ENCODE results near the gene RNF186. TPM values are rescaled to one million over a fixed set of nuclear protein-coding genes. Genes with fewer than 3 reads are reported as not detected.

The RNF186 gene
- total RNA-seq, 1 experiment from 2014 or later = not detected

GRCh38 chr1:19773485-19773884, 41.6 kb downstream of the RNF186 start:
- no peak overlapping the region for H3K4me3 Mint-ChIP-seq
- no peaks in the 10 kb centered on the region for H3K9me3 Mint-ChIP-seq
- H3K36me3 Mint-ChIP-seq = peaks cover 6% of the 10 kb centered on the region; the same call in 1 of the 2 replicates
- no peak for ATAC-seq
- DNase-seq (ENCODE audit: low spot score) = no peak
- TF ChIP-seq ETV6 (CRISPR knock-in tag; IDR thresholded peaks at IDR 0.05) (no peak), ZNF396 (CRISPR knock-in tag; IDR thresholded peaks at IDR 0.05; ENCODE audit: borderline replicate concordance) (no peak), ZNF532 (CRISPR knock-in tag; IDR thresholded peaks at IDR 0.05; ENCODE audit: borderline replicate concordance) (no peak), ATF3 (CRISPR knock-in tag; conservative IDR thresholded peaks at IDR 0.05) (no peak), PRDM15 (CRISPR knock-in tag; IDR thresholded peaks at IDR 0.05) (no peak), ATF6 (CRISPR knock-in tag; IDR thresholded peaks at IDR 0.05) (no peak), OVOL2 (CRISPR knock-in tag; IDR thresholded peaks at IDR 0.05; ENCODE audit: borderline replicate concordance) (no peak), ERG (CRISPR knock-in tag; IDR thresholded peaks at IDR 0.05) (no peak), CREB1 (CRISPR knock-in tag; IDR thresholded peaks at IDR 0.05) (no peak), GTF2I (CRISPR knock-in tag; conservative IDR thresholded peaks at IDR 0.05) (no peak), IRF2 (CRISPR knock-in tag; IDR thresholded peaks at IDR 0.05; ENCODE audit: borderline replicate concordance, low read depth) (no peak), RELA (CRISPR knock-in tag; IDR thresholded peaks at IDR 0.05; ENCODE audit: borderline replicate concordance) (no peak), ZBTB43 (CRISPR knock-in tag; IDR thresholded peaks at IDR 0.05) (no peak), TP53 (CRISPR knock-in tag; IDR thresholded peaks at IDR 0.05) (no peak), ZNF416 (CRISPR knock-in tag; IDR thresholded peaks at IDR 0.05) (no peak), AR (CRISPR knock-in tag; IDR thresholded peaks at IDR 0.05) (no peak), CBFB (CRISPR knock-in tag; IDR thresholded peaks at IDR 0.05; ENCODE audit: low read depth) (no peak), SMAD3 (CRISPR knock-in tag; IDR thresholded peaks at IDR 0.05; ENCODE audit: borderline replicate concordance) (no peak), ATF2 (CRISPR knock-in tag; IDR thresholded peaks at IDR 0.05; ENCODE audit: borderline replicate concordance, low read depth) (no peak)
- CTCF ChIA-PET = interaction anchor here (0.7 to 1.1 kb wide), 2 partner anchors 14 to 27 kb away, joined by 3 read pairs; no protein-coding TSS in a partner anchor
- no peak overlapping the region for H3K27ac Mint-ChIP-seq
- POLR2A ChIA-PET = no interaction called here
- H3K4me1 Mint-ChIP-seq = peaks cover 15% of the 10 kb centered on the region
- peaks cover 17% of the 10 kb centered on the region for H3K27me3 Mint-ChIP-seq (ENCODE audit: low read depth)

Data from WTC11 (cell line).